ENCODE results near the gene CYSRT1.
"Not testable (repeated sequence)": the region's sequence is repeated elsewhere in the genome, so short reads cannot be mapped to it uniquely, and the experiment has no call there.

CYSRT1 gene

GRCh38 chr9:137235424-137236237 is 10.7 kb downstream of the CYSRT1 start:
- DNase-seq (ENCODE audit: low read depth in 1 of 2, low spot score in 1 of 2): no peak

GRCh38 chr9:137236238-137236935 is 11.4 kb downstream of the CYSRT1 start:
- DNase-seq (ENCODE audit: low read depth in 1 of 2, low spot score in 1 of 2): peak; percentile 83 to 91

GRCh38 chr9:137236936-137237421 is 12.0 kb downstream of the CYSRT1 start:
- DNase-seq (ENCODE audit: low read depth in 1 of 2, low spot score in 1 of 2): no peak

GRCh38 chr9:137237759-137238726 is 13.1 kb downstream of the CYSRT1 start:
- DNase-seq (ENCODE audit: low read depth in 1 of 2, low spot score in 1 of 2): no peak

- not testable (repeated sequence) for DNase-seq (ENCODE audit: low read depth in 1 of 2, low spot score in 1 of 2)
These were observed 14.7 kb downstream of the CYSRT1 start for GRCh38 chr9:137239541-137240200.

- DNase-seq (ENCODE audit: low read depth in 1 of 2, low spot score in 1 of 2): peak; percentile 41 to 53
These were observed 15.4 kb downstream of the CYSRT1 start for GRCh38 chr9:137240318-137240840.

- DNase-seq (ENCODE audit: low read depth in 1 of 2, low spot score in 1 of 2): peak; percentile 89 to 95
These were observed 16.0 kb downstream of the CYSRT1 start, which contains the start of gene TUBB4B for GRCh38 chr9:137240841-137241489. Gene TUBB4B (plus strand): TSS chr9:137241287. CDS start chr9:137241361, 74 bp downstream.

GRCh38 chr9:137241490-137242268 is 16.7 kb downstream of the CYSRT1 start:
- DNase-seq (ENCODE audit: low read depth in 1 of 2, low spot score in 1 of 2): peak; percentile 55 to 67

- no peak for DNase-seq (ENCODE audit: low read depth in 1 of 2, low spot score in 1 of 2)
These were observed 17.6 kb downstream of the CYSRT1 start for GRCh38 chr9:137242269-137243203.

- not testable (repeated sequence) for DNase-seq (ENCODE audit: low read depth in 1 of 2, low spot score in 1 of 2)
These were observed 18.3 kb downstream of the CYSRT1 start for GRCh38 chr9:137243266-137243625.

- no peak for DNase-seq (ENCODE audit: low read depth in 1 of 2, low spot score in 1 of 2)
These were observed 18.9 kb downstream of the CYSRT1 start for GRCh38 chr9:137243626-137244485.

GRCh38 chr9:137244486-137245449 is 19.8 kb downstream of the CYSRT1 start:
- DNase-seq (ENCODE audit: low read depth in 1 of 2, low spot score in 1 of 2): no peak

GRCh38 chr9:137245450-137246421 is 20.8 kb downstream of the CYSRT1 start:
- DNase-seq (ENCODE audit: low read depth in 1 of 2, low spot score in 1 of 2): no peak

- DNase-seq (ENCODE audit: low read depth in 1 of 2, low spot score in 1 of 2): no peak
These were observed 22.4 kb downstream of the CYSRT1 start for GRCh38 chr9:137247135-137247915.

Data from stimulated activated CD4-positive, alpha-beta T cell treated with anti-CD3 and anti-CD28 coated beads, Interleukin-15, amount 100 ng/mL, for 1 hour (primary cell).